Nucleus accumbens (tissue), 56 donors: ENCODE results near the gene SLC2A9.
"Not testable (repeated sequence)": the region's sequence is repeated elsewhere in the genome, so short reads cannot be mapped to it uniquely, and the experiment has no call there.

Experiments
- DNase-seq, 56 donors: peaks; one replicate each; lab custom pipeline; 2025; lab: John Stamatoyannopoulos, UW

Gene SLC2A9

DNA sequence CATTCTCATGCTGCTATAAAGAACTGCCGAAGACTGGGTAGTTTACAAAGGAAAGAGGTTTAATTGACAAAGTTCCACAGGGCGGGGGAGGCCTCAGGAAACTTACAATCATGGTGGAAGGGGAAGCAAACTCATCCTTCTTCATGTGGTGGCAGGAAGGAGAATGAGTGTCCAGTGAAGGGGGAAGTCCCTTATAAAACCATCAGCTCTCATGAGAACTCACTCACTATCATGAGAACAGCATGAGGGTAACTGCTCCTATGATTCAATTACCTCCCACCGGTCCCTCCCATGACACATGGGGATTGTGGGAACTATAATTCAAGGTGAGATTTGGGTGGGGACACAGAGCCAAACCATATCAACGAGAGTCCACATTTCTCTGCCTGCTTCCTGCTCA lies 120.7 kb downstream of the SLC2A9 start:
- DNase-seq, result not testable (repeated sequence)

DNA sequence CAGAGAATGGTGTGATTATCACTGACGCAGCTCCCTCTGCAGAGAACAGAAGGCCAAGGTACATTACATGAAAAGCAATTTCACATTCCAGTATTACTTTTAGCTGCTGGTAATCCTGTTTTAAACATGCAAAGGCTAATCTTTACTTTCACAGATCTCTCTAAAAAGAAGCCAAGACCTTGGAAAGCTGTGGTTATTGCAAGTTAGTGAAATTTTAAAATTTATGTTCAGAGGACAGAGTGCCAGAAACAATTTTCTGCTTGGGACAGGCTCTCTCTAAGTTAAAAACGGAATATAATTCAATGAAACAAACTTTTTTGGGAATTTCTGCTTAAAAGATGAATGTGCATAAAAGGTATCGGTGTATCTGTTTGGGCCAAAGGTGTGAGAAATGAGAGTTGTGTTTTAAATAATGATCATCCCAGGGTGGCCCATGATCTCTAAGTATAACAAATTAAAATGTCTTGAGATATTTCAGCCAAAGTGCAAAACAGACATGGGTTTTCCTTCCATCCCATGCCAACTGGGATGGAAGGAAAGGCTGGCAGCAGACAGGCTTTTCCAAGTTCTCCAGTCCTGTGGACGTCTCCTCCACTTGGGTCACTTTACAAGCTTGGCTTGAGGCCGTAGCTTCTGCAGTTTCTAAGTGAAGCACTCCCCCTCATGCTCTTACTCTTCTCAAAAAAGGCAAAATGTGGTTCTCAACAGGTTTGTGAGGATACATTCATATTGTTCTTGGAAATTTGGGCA lies 121.8 kb downstream of the SLC2A9 start:
- DNase-seq, result no peak

GRCh38 chr4:9898596-9899305 lies 122.5 kb downstream of the SLC2A9 start:
- DNase-seq, result peak in 15 of 56 donors; percentile 1 to 40 (median 10)

DNA sequence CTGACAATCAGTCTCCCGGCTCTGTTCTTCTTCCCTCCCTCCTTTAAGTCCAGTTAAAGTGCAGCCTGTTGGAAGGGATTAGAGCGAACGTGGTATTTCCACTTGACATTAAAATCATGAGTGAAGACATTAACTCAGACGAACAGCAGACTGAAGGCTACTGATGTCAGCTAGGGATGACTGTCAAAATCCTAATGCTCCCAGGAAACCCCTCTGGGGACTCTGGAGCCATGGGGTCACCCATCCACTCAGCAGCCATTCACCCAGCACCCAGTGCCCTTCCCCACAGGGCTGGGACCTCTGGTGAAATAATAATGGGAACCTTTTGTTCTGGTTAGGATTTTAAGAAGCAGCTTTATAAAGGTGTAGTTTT lies 126.0 kb downstream of the SLC2A9 start:
- DNase-seq, result no peak

DNA sequence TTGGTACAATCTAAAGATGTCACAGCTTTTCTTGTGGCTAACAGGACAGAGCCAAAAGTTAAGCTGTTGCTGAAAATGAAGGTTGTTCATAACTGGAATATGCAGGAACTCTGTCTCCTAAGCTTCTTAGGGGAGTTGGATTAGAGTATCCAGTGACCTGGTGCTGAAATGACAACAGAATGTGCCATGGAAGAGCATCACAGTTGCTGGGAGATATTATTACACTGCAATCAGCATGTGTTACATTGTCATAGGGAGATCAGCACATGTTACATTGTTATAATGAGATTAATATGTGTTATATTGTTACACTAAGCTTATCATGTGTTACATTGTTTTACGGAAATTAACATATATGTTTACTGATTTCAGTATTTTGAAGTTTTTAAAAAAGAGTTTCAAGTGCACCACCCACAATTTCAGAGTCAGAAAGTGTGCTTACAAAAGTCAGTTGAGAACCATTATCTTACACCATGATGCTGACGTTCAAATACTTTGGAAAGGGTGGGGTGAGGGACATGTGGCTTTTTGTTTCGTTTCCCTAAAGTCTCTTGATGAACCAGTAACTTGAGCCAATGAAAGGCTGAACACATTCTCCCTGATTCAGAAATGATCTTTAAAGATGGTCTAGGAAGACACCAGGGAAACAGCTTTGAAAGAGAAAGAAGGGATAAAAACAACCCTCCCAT lies 126.5 kb downstream of the SLC2A9 start:
- no peak for DNase-seq

GRCh38 chr4:9893329-9894108 lies 127.8 kb downstream of the SLC2A9 start:
- DNase-seq, result no peak

DNA sequence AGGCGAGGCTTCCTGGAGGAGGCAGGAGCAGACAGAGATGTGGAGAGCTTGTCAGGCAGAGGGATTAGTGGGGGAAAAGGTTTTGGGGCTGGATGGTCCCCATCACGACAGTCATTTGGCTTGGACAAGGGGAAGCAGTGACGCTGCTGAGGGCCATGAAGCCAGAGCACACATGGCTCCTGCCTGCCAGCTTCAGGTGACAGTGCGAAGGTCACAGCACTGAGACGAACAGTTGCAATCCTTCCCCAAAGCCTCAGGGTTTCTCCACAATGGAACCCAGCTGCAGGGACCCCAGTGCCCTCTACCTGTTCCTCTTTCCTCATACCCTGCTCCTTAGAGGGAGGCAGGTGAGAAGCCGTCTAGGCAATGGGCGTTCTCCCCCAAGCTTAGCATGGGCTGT lies 129.6 kb downstream of the SLC2A9 start:
- DNase-seq, result no peak

- no peak for DNase-seq
Observed at GRCh38 chr4:9891056-9891455, 130.2 kb downstream of the SLC2A9 start.

DNA sequence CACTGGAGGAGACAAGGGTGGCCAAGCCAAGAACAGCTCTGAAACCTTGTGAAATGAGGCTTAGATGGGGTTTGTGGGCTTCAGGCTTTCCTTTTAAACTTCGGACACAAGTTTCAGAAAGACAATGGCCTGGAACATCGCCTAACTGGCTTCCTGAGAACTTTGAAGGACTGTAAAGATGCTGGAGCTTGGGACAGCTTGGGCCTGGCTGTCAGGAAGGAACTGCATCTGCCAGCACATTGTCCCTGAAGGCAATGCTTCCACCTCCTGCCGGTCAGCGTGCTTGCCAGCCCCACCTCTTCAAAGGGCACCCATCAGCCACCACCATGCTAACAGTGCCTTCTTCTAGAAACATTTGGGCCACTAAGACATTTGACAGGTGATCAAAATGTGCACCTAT lies 132.0 kb downstream of the SLC2A9 start:
- DNase-seq, result no peak

- DNase-seq, result no peak
Observed at GRCh38 chr4:9885958-9886357, 135.3 kb downstream of the SLC2A9 start.

DNA sequence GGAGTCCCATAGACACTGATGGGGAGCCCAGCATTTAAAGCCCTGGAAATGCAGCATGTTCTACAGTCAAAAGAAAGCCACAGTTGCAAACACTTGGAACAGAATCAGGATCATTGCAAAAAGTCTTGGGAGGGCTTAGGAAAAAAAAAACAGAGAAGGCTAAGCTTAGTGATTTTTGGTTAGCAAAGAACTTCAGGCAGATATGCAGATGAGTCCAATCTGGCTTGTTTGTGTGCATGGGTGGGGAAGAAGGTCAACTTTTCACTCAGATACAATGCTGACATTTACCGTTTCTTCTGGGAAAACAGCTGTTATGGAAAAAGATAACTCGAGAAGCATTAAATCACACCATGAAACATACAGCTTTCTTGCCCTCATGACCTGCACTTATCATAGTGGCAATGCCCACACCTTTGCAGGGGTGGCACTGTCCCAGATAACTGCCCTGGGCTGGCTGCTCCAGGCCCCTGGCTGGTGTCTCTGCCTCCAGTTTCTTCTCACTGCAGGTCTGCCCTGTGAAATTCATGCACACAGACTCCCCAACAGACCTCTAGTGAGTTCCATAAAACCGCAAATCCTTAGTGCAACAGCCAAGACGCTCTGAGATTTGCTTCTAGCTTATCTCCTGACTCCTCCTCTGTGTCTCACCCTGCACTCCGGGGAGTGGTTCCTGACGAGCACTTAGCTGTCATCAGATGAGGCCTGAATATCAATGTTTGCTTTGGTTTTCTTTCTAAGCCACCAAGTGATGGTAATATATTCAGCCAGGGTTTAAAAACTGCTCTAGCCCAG lies 140.7 kb downstream of the SLC2A9 start:
- DNase-seq, result no peak

DNA sequence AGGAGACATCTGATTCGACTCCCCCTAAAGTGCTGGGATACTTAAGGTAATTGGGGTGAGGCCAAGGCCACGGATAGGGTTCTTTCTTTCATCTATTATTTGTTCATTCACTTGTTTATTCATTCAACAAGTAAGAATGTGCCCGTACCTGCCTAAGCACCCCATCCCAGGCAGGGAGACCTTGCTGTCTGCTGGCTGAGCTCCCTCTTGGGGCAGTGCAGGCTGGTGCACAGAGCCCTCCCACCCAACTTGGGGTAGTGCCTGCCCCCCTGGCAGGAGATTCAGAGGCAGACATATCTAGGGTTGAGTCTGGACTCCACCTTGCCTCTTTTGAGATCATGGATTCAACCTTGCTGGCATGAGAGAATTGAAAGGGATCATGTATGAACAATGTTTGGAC lies 144.2 kb downstream of the SLC2A9 start:
- no peak for DNase-seq

- no peak for DNase-seq
Observed at GRCh38 chr4:9875516-9875915, 145.8 kb downstream of the SLC2A9 start.

DNA sequence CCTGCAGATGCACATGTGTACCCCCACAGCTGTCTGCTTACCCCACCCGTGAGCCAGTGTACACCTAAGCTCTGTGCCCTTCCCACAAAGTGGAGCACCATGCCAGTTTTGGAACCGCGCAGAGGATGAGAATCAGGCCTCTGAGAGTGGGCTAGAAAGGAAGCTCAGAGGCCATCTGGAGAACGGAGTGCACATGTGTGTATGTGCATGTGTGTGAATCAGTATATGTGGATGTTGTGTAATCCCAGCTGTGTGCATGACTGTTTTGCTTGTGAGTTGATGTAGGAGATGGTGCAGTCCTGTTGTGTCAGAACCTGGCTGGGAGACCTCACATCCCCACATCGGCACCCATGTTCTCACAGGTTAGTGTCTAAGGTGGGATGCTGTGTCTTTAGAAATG lies 146.9 kb downstream of the SLC2A9 start:
- no peak for DNase-seq

- no peak for DNase-seq
Observed at GRCh38 chr4:9870165-9870790, 151.0 kb downstream of the SLC2A9 start.

- no peak for DNase-seq
Observed at GRCh38 chr4:9867751-9868425, 153.4 kb downstream of the SLC2A9 start.

GRCh38 chr4:9866931-9867330 lies 154.4 kb downstream of the SLC2A9 start:
- DNase-seq, result no peak

DNA sequence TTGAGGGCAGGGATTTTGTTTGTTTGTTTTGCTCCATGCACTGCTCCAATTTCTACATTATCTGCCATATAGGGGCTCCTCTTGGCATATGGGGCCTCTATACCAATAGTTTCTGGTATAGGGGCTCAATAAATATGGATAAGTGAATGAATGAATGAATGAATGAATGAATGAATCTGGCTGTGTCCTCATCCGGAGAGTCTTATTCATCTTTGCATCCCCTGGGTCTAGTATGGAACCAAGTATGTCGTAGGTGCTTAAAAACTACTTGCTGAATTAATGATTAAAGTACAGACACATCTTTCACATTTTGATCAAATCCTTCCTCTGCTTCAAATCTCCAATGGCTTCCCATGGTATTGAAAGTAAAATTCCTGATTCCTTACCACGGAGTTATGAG lies 159.7 kb downstream of the SLC2A9 start:
- DNase-seq, result no peak

DNA sequence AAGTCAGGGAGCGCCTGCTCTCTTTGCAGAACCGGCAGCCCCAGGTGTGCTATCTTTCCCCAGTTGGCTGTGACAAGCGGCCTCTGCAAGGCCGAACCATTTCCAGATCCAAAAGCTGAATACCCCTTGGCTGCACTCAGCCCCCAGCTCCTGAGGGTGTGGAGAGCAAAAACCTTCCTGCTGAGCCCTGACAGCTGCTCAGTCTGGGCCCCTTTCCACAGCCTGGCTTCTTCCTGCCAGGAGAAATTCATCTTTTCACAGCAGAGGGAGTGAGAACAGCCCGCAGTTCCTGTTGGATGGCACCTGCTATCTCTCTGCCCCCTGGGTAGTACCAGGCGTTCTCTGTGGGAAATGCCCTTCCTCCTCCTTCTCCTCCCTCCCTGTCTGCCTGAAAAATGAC lies 161.5 kb downstream of the SLC2A9 start:
- no peak for DNase-seq
